ENCODE data around the gene TMBIM1. TPM values are rescaled to one million over a fixed set of nuclear protein-coding genes. Genes with fewer than 3 reads are reported as not detected.

Gene TMBIM1
- total RNA-seq, 3 donors from 2014 or later = 201 to 464 (median 319) TPM

- intact Hi-C loops (cut with DNase I, micrococcal nuclease) = no loop called here
- no peak for TF ChIP-seq CTCF (IDR thresholded peaks at IDR 0.05)
- ATAC-seq (peak; percentile 77), DNase-seq (peak; percentile 91 to 97 (median 94))
- Histone ChIP-seq H3K9me3 (no peaks in the 10 kb centered on the region), H3K4me1 (ENCODE audit: low read depth) (peaks cover 72% of the 10 kb centered on the region), H3K36me3 (ENCODE audit: low read depth) (no peaks in the 10 kb centered on the region), H3K4me3 (no peak overlapping the region)
These were observed 5.5 kb downstream of the TMBIM1 start for GRCh38 chr2:218286570-218287459.

- no peak overlapping the region for H3K4me3 ChIP-seq
- H3K36me3 ChIP-seq (ENCODE audit: low read depth) = no peaks in the 10 kb centered on the region
- no peak for DNase-seq
- TF ChIP-seq CTCF (IDR thresholded peaks at IDR 0.05) = no peak
- no peak for ATAC-seq
- intact Hi-C loops (cut with DNase I, micrococcal nuclease) = no loop called here
- no peaks in the 10 kb centered on the region for H3K9me3 ChIP-seq
- H3K4me1 ChIP-seq (ENCODE audit: low read depth) = peaks cover 64% of the 10 kb centered on the region
These were observed 6.7 kb downstream of the TMBIM1 start for GRCh38 chr2:218285604-218286003.

DNA sequence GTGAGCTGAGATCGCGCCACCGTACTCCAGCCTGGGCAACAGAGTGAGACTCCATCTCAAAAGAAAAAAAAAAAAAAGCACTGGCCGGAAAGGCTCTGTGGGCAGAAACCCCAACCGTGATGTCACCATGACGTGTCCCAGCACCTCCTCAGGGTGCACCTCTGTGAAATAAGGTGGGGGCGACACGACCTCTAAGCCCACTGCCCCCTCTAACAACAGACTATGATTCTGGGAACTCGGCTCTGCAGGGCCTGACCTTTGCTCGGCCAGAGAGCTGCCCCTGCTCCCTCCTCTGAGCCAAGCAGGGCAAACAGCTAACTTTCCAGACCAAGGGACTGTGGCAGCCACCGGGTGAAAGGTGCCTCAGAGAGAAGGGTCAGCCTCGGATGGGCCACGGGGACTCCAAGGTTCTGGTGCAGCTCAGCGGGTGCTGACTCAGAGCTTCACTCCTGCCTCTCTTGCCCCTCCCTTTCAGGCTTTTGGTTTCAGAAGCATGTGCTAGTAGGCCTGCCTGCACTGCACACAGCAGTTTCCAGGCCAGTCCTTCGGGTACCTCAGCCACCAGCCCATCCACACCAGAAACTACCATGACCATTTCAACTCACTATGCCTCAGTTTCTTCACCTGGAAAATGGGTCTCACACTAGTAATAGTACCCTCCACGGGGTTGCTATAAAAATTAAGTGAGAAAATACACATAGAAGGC lies 8.0 kb downstream of the TMBIM1 start:
- H3K36me3 ChIP-seq (ENCODE audit: low read depth) = no peaks in the 10 kb centered on the region
- H3K9me3 ChIP-seq = no peaks in the 10 kb centered on the region
- DNase-seq = peak in 1 of 3 donors; percentile 65
- intact Hi-C loops (cut with DNase I, micrococcal nuclease) = no loop called here
- no peak overlapping the region for H3K4me3 ChIP-seq
- H3K4me1 ChIP-seq (ENCODE audit: low read depth) = peaks cover 53% of the 10 kb centered on the region
- TF ChIP-seq CTCF (IDR thresholded peaks at IDR 0.05) = no peak
- ATAC-seq = peak; percentile 23

DNA sequence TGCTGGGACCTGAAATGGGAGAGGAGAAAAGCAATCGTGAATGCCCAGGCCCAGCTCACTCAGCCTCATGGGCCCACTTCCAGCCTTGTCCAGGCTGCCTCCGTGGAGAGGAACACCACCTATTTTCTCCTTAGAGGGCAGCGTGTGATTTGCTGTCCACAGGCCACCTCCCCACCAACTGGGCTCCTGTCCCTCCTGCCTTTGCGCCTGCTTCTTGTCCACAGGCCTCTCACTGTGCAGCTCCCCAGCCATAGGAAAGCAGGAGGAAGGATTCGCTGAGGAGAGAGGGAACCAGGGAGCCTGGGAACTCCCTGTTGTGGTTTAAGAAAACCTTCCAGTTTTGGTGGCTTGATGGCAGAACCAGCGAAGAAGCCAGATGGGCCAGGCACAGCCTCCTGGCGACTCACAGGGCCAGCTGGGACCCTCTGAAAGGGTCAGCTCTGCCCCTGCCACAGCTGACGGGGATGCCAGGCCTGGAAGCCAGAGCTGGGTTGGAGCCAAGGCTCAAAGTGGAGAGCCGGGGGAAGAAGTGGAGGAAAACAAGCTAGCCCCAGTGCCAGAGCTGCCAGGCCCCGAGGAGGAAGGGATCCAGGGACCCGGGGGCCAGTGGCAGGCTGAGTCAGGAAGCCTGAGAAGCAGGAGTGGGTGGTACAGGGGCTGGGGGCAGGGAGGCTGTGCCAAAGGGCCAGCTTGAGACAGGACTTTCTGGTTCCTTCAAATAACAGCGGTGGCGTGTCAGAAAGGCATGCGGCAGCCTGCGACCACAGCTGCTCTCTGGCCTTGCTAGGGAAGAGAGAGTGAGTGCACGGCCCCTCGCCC lies 9.9 kb downstream of the TMBIM1 start:
- Histone ChIP-seq H3K4me1 (ENCODE audit: low read depth) (peaks cover 37% of the 10 kb centered on the region), H3K36me3 (ENCODE audit: low read depth) (no peaks in the 10 kb centered on the region), H3K9me3 (no peaks in the 10 kb centered on the region), H3K4me3 (no peak overlapping the region)
- no peak for DNase-seq
- intact Hi-C loops (cut with DNase I, micrococcal nuclease) = no loop called here
- no peak for TF ChIP-seq CTCF (IDR thresholded peaks at IDR 0.05)
- no peak for ATAC-seq

DNA sequence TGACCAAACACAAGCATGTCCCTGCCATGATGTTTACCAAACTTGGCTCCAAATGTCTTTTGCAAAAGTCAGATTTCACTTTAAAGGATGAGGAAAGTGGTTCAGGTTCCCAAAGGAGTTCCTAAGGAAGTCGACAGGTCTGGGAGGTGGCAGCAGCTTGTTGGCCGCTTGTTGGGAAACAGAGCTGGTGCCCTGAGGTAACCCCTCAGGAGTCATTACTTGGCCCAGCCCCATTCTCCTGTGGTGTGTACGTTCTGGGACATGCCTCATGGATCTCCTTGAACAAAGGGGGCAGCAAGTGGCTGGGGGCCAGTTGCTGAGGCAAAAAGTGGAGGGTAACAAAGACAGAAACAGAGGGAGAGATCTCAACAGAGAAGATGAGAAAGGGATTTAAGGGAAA lies 10.9 kb downstream of the TMBIM1 start:
- Histone ChIP-seq H3K9me3 (no peaks in the 10 kb centered on the region), H3K4me3 (no peak overlapping the region), H3K36me3 (ENCODE audit: low read depth) (no peaks in the 10 kb centered on the region), H3K4me1 (ENCODE audit: low read depth) (peaks cover 27% of the 10 kb centered on the region)
- ATAC-seq (no peak), DNase-seq (no peak)
- TF ChIP-seq CTCF (IDR thresholded peaks at IDR 0.05) = no peak
- intact Hi-C loops (cut with DNase I, micrococcal nuclease) = no loop called here

Measured in mucosa of descending colon (tissue), 3 donors.